A549 (cell line): ENCODE data around the gene GDA. TPM values are rescaled to one million over a fixed set of nuclear protein-coding genes. Genes with fewer than 3 reads are reported as not detected.

Experiments
- ATAC-seq, 2 experiments: fragments of 200-7000 bp in 1 of 2; fragments of >200 bp in 1 of 2; cut with Nextera tagmentation in 1 of 2; cut with Tn5 transposase in 1 of 2; 3 replicates each; pipeline versions ENCODE4 v1.8.0 to v1.9.1; 2018 to 2020; ENCODE audit warnings: mild to moderate bottlenecking in 1 of 2, moderate library complexity in 1 of 2
- CTCF ChIA-PET: fragments of 300-600 bp; sonication (Branson Sonifier 250); formaldehyde crosslinking; extraction: SDS; loops from one replicate; lab custom pipeline; 2021; ENCODE audit warnings: antibody characterized with exemption, inconsistent platforms; lab: Yijun Ruan, JAX
- POLR2A ChIA-PET: fragments of 350-600 bp; formaldehyde crosslinking; extraction: SDS; loops from one replicate; lab custom pipeline; 2021; ENCODE audit warnings: antibody characterized with exemption, inconsistent platforms; lab: Yijun Ruan, JAX
- DNase-seq, 2 experiments: peaks; one replicate each; pipeline versions ENCODE4 v3.0.0 to v3.0.0-alpha.2; 2011 to 2016; ENCODE audit warnings: low read depth in 1 of 2, low spot score in 1 of 2
- FAIRE-seq: peaks from 2 replicates; lab custom pipeline; 2011; peaks lifted over from hg19 to GRCh38; lab: Jason Lieb, UNC
- H3K27ac ChIP-seq, 2 experiments: fragments of >200 bp; sonication (Bioruptor Twin); formaldehyde crosslinking; 3 replicates each; pipeline ENCODE4 v1.5.1; 2016 to 2017
- H3K4me1 ChIP-seq: fragments of >200 bp; sonication (Bioruptor Twin); formaldehyde crosslinking; 3 replicates; pipeline ENCODE4 v1.6.1; 2016
- H3K4me2 ChIP-seq: fragments of >200 bp; sonication (Bioruptor Twin); formaldehyde crosslinking; 3 replicates; pipeline ENCODE4 v1.6.1; 2016
- H3K4me3 ChIP-seq: fragments of >200 bp; sonication (Bioruptor Twin); formaldehyde crosslinking; 3 replicates; pipeline ENCODE4 v1.5.1; 2016
- H3K9me3 ChIP-seq: fragments of >200 bp; sonication (Bioruptor Twin); formaldehyde crosslinking; 3 replicates; pipeline ENCODE4 v1.6.1; 2016
- ESRRA ChIP-seq: fragments of 150-350 bp; IDR thresholded peaks from 2 replicates; pipeline ENCODE4 v1.6.1; 2014; ENCODE audit warnings: mild to moderate bottlenecking, low read length, borderline replicate concordance
- JUNB ChIP-seq: fragments of >200 bp; sonication (Bioruptor Twin); formaldehyde crosslinking; IDR thresholded peaks from 2 replicates; pipeline ENCODE4 v1.6.1; 2016
- KDM1A ChIP-seq: fragments of 200-600 bp; sonication (generic); IDR thresholded peaks from 2 replicates; pipeline ENCODE4 v1.6.1; 2016; ENCODE audit warnings: low read depth, mild to moderate bottlenecking
- KDM5A ChIP-seq: fragments of 200-600 bp; sonication (generic); IDR thresholded peaks from 2 replicates; pipeline ENCODE4 v1.6.1; 2016; ENCODE audit warnings: antibody characterized with exemption, mild to moderate bottlenecking
- MAFK ChIP-seq: fragments of 450-650 bp; IDR thresholded peaks from 2 replicates; pipeline ENCODE4 v1.6.1; 2014; ENCODE audit not compliant: partially characterized antibody
- MAZ ChIP-seq: fragments of 150-350 bp; IDR thresholded peaks from 2 replicates; pipeline ENCODE4 v1.6.1; 2014; ENCODE audit warnings: antibody characterized with exemption, low read depth, low read length, borderline replicate concordance
- MYC ChIP-seq: IDR thresholded peaks from 2 replicates; pipeline ENCODE4 v1.6.1; 2012; ENCODE audit warnings: mild to moderate bottlenecking, inconsistent platforms, low read length, improper control_type of control experiment, borderline replicate concordance
- NFE2L2 ChIP-seq: fragments of 150-350 bp; conservative IDR thresholded peaks from 2 replicates; pipeline ENCODE4 v1.6.1; 2014; ENCODE audit warnings: low read length
- NPAS2 ChIP-seq: fragments of 250-450 bp; sonication (Bioruptor Pico); IDR thresholded peaks from 2 replicates; pipeline ENCODE4 v1.8.0; 2022; ENCODE audit warnings: mild to moderate bottlenecking, moderate library complexity, borderline replicate concordance
- RAD21 ChIP-seq, 2 experiments: fragments of >200 bp in 1 of 2; sonication (Bioruptor Twin) in 1 of 2; formaldehyde crosslinking in 1 of 2; IDR thresholded peaks in 1 of 2; conservative IDR thresholded peaks in 1 of 2; 2 replicates in 1 of 2; 3 replicates in 1 of 2; pipeline ENCODE4 v1.6.1; 2012 to 2018; ENCODE audit warnings: inconsistent platforms in 1 of 2
- RCOR1 ChIP-seq: fragments of 150-350 bp; IDR thresholded peaks from 2 replicates; pipeline ENCODE4 v1.6.1; 2014; ENCODE audit warnings: antibody characterized with exemption, low read length, low read depth
- RFX5 ChIP-seq: fragments of 450-650 bp; IDR thresholded peaks from 2 replicates; pipeline ENCODE4 v1.7.1; 2014; ENCODE audit warnings: antibody characterized with exemption, mild to moderate bottlenecking, moderate library complexity
- RNF2 ChIP-seq: fragments of 200-600 bp; sonication (generic); IDR thresholded peaks from 2 replicates; pipeline ENCODE4 v1.6.1; 2016; ENCODE audit warnings: low read depth, mild to moderate bottlenecking, antibody characterized with exemption, moderate library complexity, borderline replicate concordance
- ZFP36 ChIP-seq: fragments of 450-650 bp; IDR thresholded peaks from 2 replicates; pipeline ENCODE4 v1.6.1; 2014; ENCODE audit warnings: borderline replicate concordance; ENCODE audit not compliant: partially characterized antibody
- WGBS: methylation state at CpG from one replicate; pipeline ENCODE4 v1.1.6; 2017; ENCODE audit errors: missing lambda C conversion rate; 5-methylcytosine and 5-hydroxymethylcytosine counted together
- polyA plus RNA-seq, 4 experiments: library from polyadenylated mRNA; depleted of rRNA in 3 of 4; stranded (reverse); fragments of >200 nt; fragmentation: RNase III in 1 of 4; extraction: RNeasy Plus Mini Kit Qiagen cat#74134 plus additional on column Dnase treatment in 1 of 4; gene quantifications; 2 replicates in 3 of 4; 3 replicates in 1 of 4; pipeline ENCODE4 v1.2.3, GENCODE V29; 2011 to 2017
- TF ChIP-seq, protein P1 (sequence below): fragments of >200 bp; sonication (Bioruptor Twin); formaldehyde crosslinking; IDR thresholded peaks from 3 replicates; pipeline ENCODE4 v1.6.1; 2016
- TF ChIP-seq, protein P2 (sequence below): fragments of 200-600 bp; sonication (generic); IDR thresholded peaks from 2 replicates; pipeline ENCODE4 v1.6.1; 2016; ENCODE audit warnings: antibody characterized with exemption, mild to moderate bottlenecking, moderate library complexity
- TF ChIP-seq, protein P3 (sequence below): fragments of >200 bp; sonication (Bioruptor Twin); formaldehyde crosslinking; IDR thresholded peaks from 2 replicates; pipeline ENCODE4 v1.6.1; 2016
- TF ChIP-seq, protein P4 (sequence below): IDR thresholded peaks from 2 replicates; pipeline ENCODE4 v1.6.1; 2012; ENCODE audit warnings: low read depth, borderline replicate concordance
- TF ChIP-seq, protein P5 (sequence below): fragments of 450-650 bp; IDR thresholded peaks from 2 replicates; pipeline ENCODE4 v1.6.1; 2014; ENCODE audit warnings: antibody characterized with exemption
- TF ChIP-seq, protein P6 (sequence below): IDR thresholded peaks from 2 replicates; pipeline ENCODE4 v1.6.1; 2012
- TF ChIP-seq, protein P7 (sequence below): fragments of >200 bp; sonication (Bioruptor Twin); formaldehyde crosslinking; IDR thresholded peaks from 3 replicates; pipeline ENCODE4 v1.5.1; 2016
- TF ChIP-seq, protein P8 (sequence below): fragments of 250-450 bp; sonication (Bioruptor Pico); IDR thresholded peaks from 2 replicates; pipeline ENCODE4 v1.5.0; 2021; ENCODE audit warnings: mild to moderate bottlenecking, moderate library complexity, borderline replicate concordance
- TF ChIP-seq, protein P9 (sequence below): fragments of 250-450 bp; sonication (Bioruptor Pico); IDR thresholded peaks from 2 replicates; pipeline ENCODE4 v1.5.0; 2020; ENCODE audit warnings: low read depth, mild to moderate bottlenecking, moderate library complexity

Gene GDA
- polyA plus RNA-seq, 2 of the 4 experiments (the other 2 are of a cell fraction): 0.23 to 1.2 TPM

DNA sequence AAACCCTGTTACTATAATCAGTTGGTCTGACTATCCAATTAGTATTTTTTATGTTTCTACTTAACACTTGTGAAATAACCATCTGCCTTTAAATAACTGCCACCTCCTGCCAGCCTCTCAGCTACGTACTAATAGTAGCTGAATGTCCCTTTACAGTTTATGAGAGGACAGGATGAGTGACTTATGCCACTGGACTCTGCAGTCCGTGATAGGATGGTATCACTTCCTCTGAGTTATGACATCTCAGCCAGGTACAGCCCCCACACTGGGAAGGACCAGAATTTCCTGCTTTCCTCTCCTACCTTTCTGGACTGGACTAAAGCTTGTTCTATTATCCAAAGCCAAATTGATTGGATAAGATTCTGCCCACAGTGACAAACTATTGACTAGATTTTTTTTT, 112.8 kb downstream of the GDA start:
- TF ChIP-seq, protein P1, sequence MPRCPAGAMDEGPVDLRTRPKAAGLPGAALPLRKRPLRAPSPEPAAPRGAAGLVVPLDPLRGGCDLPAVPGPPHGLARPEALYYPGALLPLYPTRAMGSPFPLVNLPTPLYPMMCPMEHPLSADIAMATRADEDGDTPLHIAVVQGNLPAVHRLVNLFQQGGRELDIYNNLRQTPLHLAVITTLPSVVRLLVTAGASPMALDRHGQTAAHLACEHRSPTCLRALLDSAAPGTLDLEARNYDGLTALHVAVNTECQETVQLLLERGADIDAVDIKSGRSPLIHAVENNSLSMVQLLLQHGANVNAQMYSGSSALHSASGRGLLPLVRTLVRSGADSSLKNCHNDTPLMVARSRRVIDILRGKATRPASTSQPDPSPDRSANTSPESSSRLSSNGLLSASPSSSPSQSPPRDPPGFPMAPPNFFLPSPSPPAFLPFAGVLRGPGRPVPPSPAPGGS: no peak
- TF ChIP-seq RNF2: no peak
- no peak for TF ChIP-seq NFE2L2
- TF ChIP-seq, protein P2, sequence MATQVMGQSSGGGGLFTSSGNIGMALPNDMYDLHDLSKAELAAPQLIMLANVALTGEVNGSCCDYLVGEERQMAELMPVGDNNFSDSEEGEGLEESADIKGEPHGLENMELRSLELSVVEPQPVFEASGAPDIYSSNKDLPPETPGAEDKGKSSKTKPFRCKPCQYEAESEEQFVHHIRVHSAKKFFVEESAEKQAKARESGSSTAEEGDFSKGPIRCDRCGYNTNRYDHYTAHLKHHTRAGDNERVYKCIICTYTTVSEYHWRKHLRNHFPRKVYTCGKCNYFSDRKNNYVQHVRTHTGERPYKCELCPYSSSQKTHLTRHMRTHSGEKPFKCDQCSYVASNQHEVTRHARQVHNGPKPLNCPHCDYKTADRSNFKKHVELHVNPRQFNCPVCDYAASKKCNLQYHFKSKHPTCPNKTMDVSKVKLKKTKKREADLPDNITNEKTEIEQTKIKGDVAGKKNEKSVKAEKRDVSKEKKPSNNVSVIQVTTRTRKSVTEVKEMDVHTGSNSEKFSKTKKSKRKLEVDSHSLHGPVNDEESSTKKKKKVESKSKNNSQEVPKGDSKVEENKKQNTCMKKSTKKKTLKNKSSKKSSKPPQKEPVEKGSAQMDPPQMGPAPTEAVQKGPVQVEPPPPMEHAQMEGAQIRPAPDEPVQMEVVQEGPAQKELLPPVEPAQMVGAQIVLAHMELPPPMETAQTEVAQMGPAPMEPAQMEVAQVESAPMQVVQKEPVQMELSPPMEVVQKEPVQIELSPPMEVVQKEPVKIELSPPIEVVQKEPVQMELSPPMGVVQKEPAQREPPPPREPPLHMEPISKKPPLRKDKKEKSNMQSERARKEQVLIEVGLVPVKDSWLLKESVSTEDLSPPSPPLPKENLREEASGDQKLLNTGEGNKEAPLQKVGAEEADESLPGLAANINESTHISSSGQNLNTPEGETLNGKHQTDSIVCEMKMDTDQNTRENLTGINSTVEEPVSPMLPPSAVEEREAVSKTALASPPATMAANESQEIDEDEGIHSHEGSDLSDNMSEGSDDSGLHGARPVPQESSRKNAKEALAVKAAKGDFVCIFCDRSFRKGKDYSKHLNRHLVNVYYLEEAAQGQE: no peak
- TF ChIP-seq JUNB: no peak
- no peak for TF ChIP-seq MAFK
- TF ChIP-seq, protein P3, sequence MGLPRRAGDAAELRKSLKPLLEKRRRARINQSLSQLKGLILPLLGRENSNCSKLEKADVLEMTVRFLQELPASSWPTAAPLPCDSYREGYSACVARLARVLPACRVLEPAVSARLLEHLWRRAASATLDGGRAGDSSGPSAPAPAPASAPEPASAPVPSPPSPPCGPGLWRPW: no peak
- Histone ChIP-seq H3K4me3 (no peak overlapping the region), H3K4me2 (no peak overlapping the region), H3K9me3 (no peaks in the 10 kb centered on the region), H3K27ac (no peak overlapping the region), H3K4me1 (no peaks in the 10 kb centered on the region)
- ATAC-seq: 0 out of 6 replicates have a peak, but pooled peaks of 1 of the 2 experiments have one; percentile 19
- CTCF ChIA-PET: interaction anchor here (1.4 to 5.3 kb wide), 3 partner anchors 10 to 223 kb away, joined by 4 to 29 read pairs (median 7); no protein-coding TSS in a partner anchor
- WGBS: 39% methylated on average over 2 of the region's 2 CpGs
- no peak for DNase-seq
- FAIRE-seq: no peak
- POLR2A ChIA-PET: no interaction called here

DNA sequence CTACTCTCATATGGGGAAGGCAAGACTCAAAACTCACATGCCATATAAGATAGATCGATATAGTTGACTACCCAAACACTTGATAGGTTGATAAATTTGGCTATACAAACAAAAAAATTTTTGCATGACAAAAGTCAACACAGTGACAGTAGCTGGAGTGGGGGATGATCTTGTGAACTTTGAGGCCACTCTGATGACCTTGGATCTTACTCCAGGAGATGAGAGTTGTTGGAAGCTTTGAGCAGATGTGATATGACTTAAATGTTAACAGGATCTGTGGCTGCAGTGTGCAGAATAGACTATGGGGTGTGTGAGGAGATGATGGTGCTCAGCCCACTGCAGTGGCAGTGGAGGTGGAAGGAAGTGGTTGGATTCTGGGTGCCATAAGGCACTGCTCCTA, 114.3 kb downstream of the GDA start:
- 56% methylated on average over 1 of the region's 1 CpG for WGBS
- no peak overlapping the region for H3K4me3 ChIP-seq
- DNase-seq (no peak), FAIRE-seq (no peak), ATAC-seq (no peak; a peak in 1 of 6 replicates)
- no peak overlapping the region for H3K4me2 ChIP-seq
- no peak overlapping the region for H3K27ac ChIP-seq
- no peaks in the 10 kb centered on the region for H3K9me3 ChIP-seq
- CTCF ChIA-PET: interaction anchor here (0.6 to 2.2 kb wide), 3 partner anchors 8 to 550 kb away, joined by 3 to 11 read pairs (median 4); no protein-coding TSS in a partner anchor
- POLR2A ChIA-PET: no interaction called here
- H3K4me1 ChIP-seq: no peaks in the 10 kb centered on the region
- TF ChIP-seq, protein P4, sequence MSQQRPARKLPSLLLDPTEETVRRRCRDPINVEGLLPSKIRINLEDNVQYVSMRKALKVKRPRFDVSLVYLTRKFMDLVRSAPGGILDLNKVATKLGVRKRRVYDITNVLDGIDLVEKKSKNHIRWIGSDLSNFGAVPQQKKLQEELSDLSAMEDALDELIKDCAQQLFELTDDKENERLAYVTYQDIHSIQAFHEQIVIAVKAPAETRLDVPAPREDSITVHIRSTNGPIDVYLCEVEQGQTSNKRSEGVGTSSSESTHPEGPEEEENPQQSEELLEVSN: no peak
- TF ChIP-seq RCOR1: no peak
- no peak for TF ChIP-seq KDM1A
- no peak for TF ChIP-seq ZFP36
- no peak for TF ChIP-seq RAD21 (conservative IDR thresholded peaks at IDR 0.05 in 1 of 2, IDR thresholded peaks at IDR 0.05 in 1 of 2)
- no peak for TF ChIP-seq RNF2
- no peak for TF ChIP-seq NPAS2 (CRISPR knock-in tag)
- no peak for TF ChIP-seq MYC
- TF ChIP-seq, protein P5, sequence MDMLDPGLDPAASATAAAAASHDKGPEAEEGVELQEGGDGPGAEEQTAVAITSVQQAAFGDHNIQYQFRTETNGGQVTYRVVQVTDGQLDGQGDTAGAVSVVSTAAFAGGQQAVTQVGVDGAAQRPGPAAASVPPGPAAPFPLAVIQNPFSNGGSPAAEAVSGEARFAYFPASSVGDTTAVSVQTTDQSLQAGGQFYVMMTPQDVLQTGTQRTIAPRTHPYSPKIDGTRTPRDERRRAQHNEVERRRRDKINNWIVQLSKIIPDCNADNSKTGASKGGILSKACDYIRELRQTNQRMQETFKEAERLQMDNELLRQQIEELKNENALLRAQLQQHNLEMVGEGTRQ: no peak
- no peak for TF ChIP-seq RFX5
- no peak for TF ChIP-seq KDM5A
- TF ChIP-seq, protein P6, sequence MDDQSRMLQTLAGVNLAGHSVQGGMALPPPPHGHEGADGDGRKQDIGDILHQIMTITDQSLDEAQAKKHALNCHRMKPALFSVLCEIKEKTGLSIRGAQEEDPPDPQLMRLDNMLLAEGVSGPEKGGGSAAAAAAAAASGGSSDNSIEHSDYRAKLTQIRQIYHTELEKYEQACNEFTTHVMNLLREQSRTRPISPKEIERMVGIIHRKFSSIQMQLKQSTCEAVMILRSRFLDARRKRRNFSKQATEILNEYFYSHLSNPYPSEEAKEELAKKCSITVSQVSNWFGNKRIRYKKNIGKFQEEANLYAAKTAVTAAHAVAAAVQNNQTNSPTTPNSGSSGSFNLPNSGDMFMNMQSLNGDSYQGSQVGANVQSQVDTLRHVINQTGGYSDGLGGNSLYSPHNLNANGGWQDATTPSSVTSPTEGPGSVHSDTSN: no peak
- TF ChIP-seq, protein P7, sequence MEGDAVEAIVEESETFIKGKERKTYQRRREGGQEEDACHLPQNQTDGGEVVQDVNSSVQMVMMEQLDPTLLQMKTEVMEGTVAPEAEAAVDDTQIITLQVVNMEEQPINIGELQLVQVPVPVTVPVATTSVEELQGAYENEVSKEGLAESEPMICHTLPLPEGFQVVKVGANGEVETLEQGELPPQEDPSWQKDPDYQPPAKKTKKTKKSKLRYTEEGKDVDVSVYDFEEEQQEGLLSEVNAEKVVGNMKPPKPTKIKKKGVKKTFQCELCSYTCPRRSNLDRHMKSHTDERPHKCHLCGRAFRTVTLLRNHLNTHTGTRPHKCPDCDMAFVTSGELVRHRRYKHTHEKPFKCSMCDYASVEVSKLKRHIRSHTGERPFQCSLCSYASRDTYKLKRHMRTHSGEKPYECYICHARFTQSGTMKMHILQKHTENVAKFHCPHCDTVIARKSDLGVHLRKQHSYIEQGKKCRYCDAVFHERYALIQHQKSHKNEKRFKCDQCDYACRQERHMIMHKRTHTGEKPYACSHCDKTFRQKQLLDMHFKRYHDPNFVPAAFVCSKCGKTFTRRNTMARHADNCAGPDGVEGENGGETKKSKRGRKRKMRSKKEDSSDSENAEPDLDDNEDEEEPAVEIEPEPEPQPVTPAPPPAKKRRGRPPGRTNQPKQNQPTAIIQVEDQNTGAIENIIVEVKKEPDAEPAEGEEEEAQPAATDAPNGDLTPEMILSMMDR: no peak
- no peak for TF ChIP-seq MAZ
- no peak for TF ChIP-seq ESRRA
- TF ChIP-seq, protein P8, sequence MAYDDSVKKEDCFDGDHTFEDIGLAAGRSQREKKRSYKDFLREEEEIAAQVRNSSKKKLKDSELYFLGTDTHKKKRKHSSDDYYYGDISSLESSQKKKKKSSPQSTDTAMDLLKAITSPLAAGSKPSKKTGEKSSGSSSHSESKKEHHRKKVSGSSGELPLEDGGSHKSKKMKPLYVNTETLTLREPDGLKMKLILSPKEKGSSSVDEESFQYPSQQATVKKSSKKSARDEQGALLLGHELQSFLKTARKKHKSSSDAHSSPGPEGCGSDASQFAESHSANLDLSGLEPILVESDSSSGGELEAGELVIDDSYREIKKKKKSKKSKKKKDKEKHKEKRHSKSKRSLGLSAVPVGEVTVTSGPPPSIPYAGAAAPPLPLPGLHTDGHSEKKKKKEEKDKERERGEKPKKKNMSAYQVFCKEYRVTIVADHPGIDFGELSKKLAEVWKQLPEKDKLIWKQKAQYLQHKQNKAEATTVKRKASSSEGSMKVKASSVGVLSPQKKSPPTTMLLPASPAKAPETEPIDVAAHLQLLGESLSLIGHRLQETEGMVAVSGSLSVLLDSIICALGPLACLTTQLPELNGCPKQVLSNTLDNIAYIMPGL (CRISPR knock-in tag): no peak
- TF ChIP-seq, protein P9, sequence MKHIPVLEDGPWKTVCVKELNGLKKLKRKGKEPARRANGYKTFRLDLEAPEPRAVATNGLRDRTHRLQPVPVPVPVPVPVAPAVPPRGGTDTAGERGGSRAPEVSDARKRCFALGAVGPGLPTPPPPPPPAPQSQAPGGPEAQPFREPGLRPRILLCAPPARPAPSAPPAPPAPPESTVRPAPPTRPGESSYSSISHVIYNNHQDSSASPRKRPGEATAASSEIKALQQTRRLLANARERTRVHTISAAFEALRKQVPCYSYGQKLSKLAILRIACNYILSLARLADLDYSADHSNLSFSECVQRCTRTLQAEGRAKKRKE (CRISPR knock-in tag): no peak
